ENCODE measurements around the gene F10. TPM values are rescaled to one million over a fixed set of nuclear protein-coding genes. Genes with fewer than 3 reads are reported as not detected.

F10 gene
- total and polyA plus RNA-seq, 11 donors = 2.4 to 13.6 (median 9.2) TPM

GRCh38 chr13:113147206-113147605, 24.6 kb downstream of the F10 start:
- 88 to 91% (median 89%) methylated on average over 8 of the region's 8 CpGs for WGBS, 4 donors
- Histone ChIP-seq H3K4me3 (no peak overlapping the region), H3K27me3 (peaks cover 0 to 4% (median 0%) of the 10 kb centered on the region in 9 donors), H3K9me3 (no peaks in the 10 kb centered on the region), H3K27ac (no peak overlapping the region), H3K4me1 (peaks cover 0 to 6% (median 2%) of the 10 kb centered on the region in 12 donors), H3K36me3 (no peaks in the 10 kb centered on the region)
- intact Hi-C loops (cut with DNase I) = no loop called here
- TF ChIP-seq, protein P1, sequence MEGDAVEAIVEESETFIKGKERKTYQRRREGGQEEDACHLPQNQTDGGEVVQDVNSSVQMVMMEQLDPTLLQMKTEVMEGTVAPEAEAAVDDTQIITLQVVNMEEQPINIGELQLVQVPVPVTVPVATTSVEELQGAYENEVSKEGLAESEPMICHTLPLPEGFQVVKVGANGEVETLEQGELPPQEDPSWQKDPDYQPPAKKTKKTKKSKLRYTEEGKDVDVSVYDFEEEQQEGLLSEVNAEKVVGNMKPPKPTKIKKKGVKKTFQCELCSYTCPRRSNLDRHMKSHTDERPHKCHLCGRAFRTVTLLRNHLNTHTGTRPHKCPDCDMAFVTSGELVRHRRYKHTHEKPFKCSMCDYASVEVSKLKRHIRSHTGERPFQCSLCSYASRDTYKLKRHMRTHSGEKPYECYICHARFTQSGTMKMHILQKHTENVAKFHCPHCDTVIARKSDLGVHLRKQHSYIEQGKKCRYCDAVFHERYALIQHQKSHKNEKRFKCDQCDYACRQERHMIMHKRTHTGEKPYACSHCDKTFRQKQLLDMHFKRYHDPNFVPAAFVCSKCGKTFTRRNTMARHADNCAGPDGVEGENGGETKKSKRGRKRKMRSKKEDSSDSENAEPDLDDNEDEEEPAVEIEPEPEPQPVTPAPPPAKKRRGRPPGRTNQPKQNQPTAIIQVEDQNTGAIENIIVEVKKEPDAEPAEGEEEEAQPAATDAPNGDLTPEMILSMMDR (IDR thresholded peaks at IDR 0.05) = no peak
- no peak for TF ChIP-seq POLR2A (IDR thresholded peaks at IDR 0.05)
- DNase-seq = no peak
- no peak for ATAC-seq

- DNase-seq (no peak), ATAC-seq (no peak)
- WGBS, 4 donors = 94 to 97% (median 95%) methylated on average over 13 of the region's 13 CpGs
- no peaks in the 10 kb centered on the region for H3K36me3 ChIP-seq
- H3K4me3 ChIP-seq = no peak overlapping the region
- H3K27ac ChIP-seq = no peak overlapping the region
- peaks cover 3 to 18% (median 12%) of the 10 kb centered on the region in 12 donors for H3K4me1 ChIP-seq
- intact Hi-C loops (cut with DNase I) = no loop called here
- TF ChIP-seq POLR2A (IDR thresholded peaks at IDR 0.05) = no peak
- TF ChIP-seq, protein P1 (IDR thresholded peaks at IDR 0.05) = no peak
- H3K27me3 ChIP-seq = peaks cover 0 to 7% (median 0%) of the 10 kb centered on the region in 9 donors
- H3K9me3 ChIP-seq = no peaks in the 10 kb centered on the region
Measured at GRCh38 chr13:113148407-113148806, 25.8 kb downstream of the F10 start.

DNA sequence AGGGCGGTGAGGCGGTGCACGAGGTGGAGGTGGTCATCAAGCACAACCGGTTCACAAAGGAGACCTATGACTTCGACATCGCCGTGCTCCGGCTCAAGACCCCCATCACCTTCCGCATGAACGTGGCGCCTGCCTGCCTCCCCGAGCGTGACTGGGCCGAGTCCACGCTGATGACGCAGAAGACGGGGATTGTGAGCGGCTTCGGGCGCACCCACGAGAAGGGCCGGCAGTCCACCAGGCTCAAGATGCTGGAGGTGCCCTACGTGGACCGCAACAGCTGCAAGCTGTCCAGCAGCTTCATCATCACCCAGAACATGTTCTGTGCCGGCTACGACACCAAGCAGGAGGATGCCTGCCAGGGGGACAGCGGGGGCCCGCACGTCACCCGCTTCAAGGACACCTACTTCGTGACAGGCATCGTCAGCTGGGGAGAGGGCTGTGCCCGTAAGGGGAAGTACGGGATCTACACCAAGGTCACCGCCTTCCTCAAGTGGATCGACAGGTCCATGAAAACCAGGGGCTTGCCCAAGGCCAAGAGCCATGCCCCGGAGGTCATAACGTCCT, 26.4 kb downstream of the F10 start:
- Histone ChIP-seq H3K27me3 (peaks cover 0 to 7% (median 0%) of the 10 kb centered on the region in 9 donors), H3K4me1 (peaks cover 3 to 21% (median 14%) of the 10 kb centered on the region in 12 donors), H3K27ac (no peak overlapping the region), H3K9me3 (no peaks in the 10 kb centered on the region), H3K4me3 (no peak overlapping the region), H3K36me3 (no peaks in the 10 kb centered on the region)
- WGBS, 4 donors = 94 to 96% (median 94%) methylated on average over 30 to 38 of the region's 38 CpGs
- DNase-seq (no peak), ATAC-seq (no peak)
- intact Hi-C loops (cut with DNase I) = no loop called here
- TF ChIP-seq POLR2A (IDR thresholded peaks at IDR 0.05) = no peak
- TF ChIP-seq, protein P1 (IDR thresholded peaks at IDR 0.05) = no peak

DNA sequence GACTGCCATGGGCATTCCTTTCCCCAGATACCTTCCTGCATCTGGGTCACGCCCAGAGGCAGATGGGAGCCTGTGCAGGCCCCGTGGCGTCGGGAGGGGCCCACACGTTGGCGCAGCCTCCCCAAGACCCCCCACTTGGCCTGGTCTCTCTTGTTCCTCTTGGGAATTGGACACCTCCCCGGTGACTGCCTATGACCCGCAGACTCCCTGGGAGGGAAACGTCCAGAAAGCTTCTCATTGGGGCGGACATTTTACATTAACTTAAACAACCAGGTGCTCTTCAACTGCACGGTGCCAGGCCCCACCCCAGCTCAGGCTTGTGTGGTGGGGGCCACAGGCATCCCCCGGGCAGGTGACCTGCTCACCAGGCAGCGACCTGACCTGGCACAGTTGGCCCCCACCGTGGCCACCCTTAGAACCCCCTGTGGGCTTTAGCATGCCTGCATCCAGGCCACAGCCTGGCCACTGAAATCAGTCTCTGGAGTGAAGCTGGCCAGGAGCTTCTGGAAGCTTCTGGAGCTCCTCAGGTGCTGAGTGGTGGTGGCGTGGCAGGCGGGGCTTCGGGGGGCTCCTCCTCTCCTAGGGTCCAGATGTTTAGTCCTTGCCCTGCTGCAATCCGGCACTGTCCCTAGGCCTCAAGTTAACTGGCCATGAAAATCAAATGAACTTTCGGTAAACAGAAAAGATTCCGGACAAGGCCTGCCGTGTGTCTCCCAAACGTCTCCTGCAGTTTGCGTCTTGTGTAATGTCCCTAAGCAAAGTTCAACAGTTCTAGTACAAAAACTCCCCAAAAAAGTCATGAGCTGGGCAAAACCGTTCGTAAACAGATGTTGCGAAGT, 27.3 kb downstream of the F10 start:
- WGBS, 4 donors = 90 to 93% (median 92%) methylated on average over 19 to 26 of the region's 26 CpGs
- DNase-seq (peak in 1 of 5 donors; percentile 22), ATAC-seq (no peak)
- no peak for TF ChIP-seq POLR2A (IDR thresholded peaks at IDR 0.05)
- TF ChIP-seq, protein P1 (IDR thresholded peaks at IDR 0.05) = no peak
- Histone ChIP-seq H3K4me1 (peaks cover 3 to 24% (median 14%) of the 10 kb centered on the region in 12 donors), H3K4me3 (no peak overlapping the region), H3K9me3 (no peaks in the 10 kb centered on the region), H3K27me3 (peaks cover 0 to 7% (median 0%) of the 10 kb centered on the region in 9 donors), H3K27ac (no peak overlapping the region), H3K36me3 (no peaks in the 10 kb centered on the region)
- intact Hi-C loops (cut with DNase I) = loop anchor here in 2 of 10 donors (5.0 to 10.0 kb wide), 2 partner anchors 55 to 57 kb away; partner anchors contain the start of genes CUL4A (in 2 of the 2) and PCID2 (in 2 of the 2)

All from heart left ventricle (tissue), 16 donors.